T-helper 2 cell (primary cell): ENCODE data around the gene ERN1.
A peak's percentile ranks its signal among the peaks of the same experiment; 100 is the strongest.

Experiments used
- DNase-seq, 5 experiments: peaks; one replicate each; pipeline versions ENCODE4 v3.0.0 to v3.0.0-alpha.2; 2012 to 2022

ERN1 gene

DNA sequence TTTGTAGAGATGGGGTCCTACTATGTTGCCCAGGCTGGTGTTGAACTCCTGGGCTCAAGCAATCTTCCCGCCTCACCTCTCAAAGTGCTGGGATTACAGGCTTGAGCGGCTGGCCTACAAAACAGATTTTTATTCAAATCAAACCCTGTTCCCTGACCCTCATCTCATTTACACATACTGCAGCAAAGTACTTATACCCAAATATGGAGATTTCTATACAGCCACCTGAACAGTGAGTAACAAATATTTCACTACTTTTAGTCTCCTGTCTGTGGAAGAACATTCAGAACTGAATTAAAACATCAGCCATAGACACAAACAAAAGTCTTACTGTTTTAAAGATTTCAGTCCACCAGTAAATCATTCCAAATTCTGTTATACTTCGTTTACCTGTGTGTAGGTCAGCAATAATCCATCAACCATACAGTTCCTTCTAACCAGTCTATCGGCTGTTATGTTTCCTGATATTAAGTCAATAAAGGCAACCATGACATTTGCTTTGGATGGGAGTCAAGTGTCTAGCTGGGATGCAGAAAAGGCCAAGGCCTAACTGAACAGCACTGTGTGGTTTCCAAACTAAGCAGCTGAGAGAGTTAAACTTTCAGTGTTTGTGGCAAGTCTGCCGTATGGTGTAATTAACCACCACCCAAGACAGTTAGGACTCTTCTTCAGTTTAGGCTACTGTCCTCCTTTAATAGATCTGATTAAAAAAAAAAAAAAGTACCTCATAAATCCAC, 22.3 kb downstream of the ERN1 start:
- peak in 1 of 5 experiments; percentile 52 for DNase-seq

DNA sequence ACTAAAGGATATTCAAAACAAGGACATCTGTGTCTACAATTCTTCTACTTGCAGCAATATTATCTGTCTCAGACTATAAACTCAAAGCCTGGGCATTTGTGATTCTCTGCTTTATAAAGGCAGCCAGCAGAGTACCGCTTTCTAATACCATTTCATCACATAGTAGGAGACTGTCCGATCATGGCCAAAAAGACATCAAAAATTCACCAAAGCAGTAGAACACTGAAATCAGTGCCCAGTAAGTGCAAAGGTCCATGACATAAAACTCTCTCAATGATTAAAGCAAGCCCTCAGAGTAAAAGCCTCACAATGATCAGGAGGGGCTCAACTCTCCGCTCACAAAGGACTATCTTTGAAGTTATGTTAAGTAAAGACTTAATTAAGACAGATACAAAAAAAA, 23.0 kb downstream of the ERN1 start:
- DNase-seq = no peak

GRCh38 chr17:64103391-64104364, 26.3 kb downstream of the ERN1 start:
- no peak for DNase-seq

DNA sequence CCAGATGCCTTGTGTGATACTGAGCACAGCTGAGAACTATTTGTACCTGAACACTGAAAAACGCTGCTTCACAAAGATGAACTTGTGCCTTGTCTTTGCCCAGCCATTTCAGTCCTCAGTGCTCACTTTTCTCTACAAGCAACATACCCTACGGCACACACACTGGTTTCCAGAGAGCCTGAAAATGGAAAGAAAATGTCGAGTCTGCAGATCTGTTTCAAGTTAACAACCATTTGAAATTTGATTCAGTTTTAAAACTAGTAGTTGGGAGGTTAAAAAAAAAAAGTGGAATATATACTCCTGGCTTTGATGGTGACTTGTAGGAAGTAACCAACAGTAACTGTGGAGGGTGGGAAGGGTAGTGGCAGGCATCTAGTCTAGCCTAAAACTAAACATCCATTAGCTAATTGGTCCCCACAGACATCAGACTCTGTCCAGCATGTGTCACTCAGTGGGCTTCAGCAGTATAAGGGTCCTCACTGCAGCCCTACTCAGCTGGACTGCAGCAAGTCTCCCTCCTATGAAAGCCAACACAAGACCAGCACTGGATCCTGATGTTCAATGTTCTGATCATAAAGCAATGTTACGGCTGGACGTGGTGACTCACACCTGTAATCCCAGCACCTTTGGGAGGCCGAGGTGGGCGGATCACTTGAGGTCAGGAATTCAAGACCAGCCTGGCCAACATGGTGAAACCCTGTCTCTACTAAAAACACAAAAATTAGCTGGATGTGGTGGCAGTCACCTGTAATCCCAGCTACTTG, 27.1 kb downstream of the ERN1 start:
- no peak for DNase-seq

GRCh38 chr17:64099543-64099942, 30.4 kb downstream of the ERN1 start:
- DNase-seq = no peak

- DNase-seq = no peak
Measured at GRCh38 chr17:64097196-64097936, 32.6 kb downstream of the ERN1 start.

DNA sequence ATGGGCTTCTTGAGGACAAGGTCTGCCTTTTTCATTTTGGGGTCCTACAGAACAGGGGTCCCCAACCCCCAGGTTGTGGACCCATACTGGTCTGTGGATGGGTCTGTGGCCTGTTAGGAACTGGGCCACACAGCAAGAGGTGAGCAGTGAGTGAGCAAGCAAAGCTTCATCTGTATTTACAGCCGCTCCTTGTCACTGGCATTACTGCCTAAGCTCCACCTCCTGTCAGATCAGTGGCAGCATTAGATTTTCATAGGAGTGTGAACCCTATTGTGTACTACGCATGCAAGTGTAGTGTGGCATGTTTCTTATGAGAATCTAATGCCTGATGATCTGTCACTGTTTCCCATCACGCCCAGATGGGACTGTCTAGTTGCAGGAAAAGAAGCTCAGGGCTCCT, 33.9 kb downstream of the ERN1 start:
- no peak for DNase-seq

GRCh38 chr17:64095144-64095882, 34.6 kb downstream of the ERN1 start:
- DNase-seq = no peak

DNA sequence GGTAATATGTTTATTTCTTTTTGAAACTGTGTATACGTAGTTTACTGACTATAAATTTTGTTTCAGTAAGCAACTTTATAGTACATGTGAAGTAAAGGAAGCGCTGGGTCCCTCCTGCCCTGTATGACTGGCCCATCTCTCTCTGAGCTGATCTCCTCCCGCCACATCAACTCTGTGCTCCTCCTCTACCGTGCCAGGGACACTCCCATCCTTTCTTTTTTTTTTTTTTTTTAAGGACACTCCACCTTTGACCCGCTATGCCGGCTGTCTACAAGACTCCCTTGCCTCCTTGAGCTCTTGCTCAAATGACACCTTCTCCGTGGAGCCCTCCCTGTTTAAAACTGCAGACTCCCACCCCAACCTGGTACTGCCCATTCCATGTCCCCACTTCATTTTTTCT, 35.5 kb downstream of the ERN1 start:
- no peak for DNase-seq

DNA sequence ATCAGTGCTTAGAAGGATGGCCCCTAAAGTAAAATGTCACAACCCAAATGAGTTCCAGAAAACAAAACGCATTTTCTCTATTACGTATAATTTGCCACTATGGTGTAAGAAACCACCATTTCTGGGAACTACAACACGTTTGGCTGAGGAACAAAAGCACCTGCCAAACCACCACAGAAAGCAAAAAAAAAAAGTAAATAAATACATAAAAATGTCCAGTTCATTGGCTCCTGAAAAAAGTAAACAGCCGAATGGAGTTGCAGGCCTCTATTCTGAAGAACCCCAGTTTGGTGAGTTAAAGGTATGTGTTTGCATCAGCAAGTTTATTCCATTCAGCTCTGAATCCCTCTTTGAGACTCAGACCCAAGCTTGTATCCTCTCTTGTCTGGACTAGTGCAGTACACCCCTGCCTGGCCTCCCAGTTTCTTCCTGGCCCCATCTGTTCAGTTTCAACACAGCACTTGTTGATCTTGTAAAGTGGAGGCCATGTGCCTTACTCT, 36.9 kb downstream of the ERN1 start:
- DNase-seq = peak in 1 of 5 experiments; percentile 58

DNA sequence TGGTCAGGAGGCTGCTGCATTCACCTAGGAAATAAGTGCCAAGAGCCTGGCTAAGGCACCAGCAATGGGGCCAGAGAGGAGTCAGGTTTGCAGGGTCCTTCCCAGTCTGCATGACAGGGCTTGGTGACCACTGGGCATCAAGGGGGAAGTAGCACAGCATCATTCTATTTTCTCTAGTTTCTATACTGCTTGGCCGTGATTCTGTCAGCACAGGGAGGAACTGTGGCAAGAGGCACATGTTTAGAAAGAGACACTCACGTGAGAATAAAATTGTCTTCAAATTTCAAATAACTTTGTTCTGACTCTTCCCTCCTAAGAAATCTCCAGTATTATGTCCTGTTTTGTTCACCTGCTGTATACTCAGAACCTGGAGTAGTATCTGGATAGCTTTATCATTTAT, 37.8 kb downstream of the ERN1 start:
- DNase-seq = no peak

GRCh38 chr17:64091571-64091970, 38.4 kb downstream of the ERN1 start:
- DNase-seq = no peak

- DNase-seq = peak in 1 of 5 experiments; percentile 84
Measured at GRCh38 chr17:64091116-64091515, 38.8 kb downstream of the ERN1 start.

GRCh38 chr17:64090144-64090543, 39.8 kb downstream of the ERN1 start:
- DNase-seq = no peak

DNA sequence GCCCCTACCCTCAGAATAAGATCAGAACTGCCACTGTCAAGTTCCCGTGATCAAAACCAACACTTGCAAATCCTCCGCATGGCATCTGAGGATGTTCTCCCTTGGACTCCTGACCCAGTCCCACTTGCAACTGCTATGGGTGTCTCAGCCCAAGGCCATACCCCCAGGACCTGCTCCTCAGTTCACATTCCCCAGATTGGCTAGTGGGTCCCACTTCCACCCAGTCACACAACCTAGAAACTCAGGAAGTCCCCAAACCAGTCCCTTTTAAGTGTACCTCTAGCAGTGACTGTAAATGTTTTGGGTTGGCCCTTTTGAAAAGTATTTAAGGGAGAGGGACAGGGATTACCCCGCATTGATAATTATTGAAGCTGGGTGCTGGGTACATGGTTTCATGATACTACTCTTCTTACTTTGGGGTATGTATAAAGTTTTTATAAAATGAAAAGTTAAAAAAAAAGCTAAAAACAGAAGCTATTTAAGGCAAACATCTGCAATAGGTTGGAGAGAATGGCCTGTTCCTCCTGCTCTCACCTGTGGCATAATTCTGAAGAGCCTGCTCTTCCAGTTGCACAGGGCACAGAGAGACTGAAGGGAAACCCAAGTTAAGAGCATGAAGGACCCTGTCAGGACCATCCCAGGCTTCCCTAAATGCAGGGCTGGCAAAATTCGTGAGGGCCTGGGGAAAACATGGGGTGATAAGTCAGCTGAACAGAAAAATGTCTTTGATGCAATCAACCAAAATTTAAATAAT, 42.5 kb downstream of the ERN1 start:
- DNase-seq = no peak

- DNase-seq = no peak
Measured at GRCh38 chr17:64085650-64086005, 44.3 kb downstream of the ERN1 start.

GRCh38 chr17:64084940-64085649, 44.8 kb downstream of the ERN1 start:
- DNase-seq = no peak

- peak in 1 of 5 experiments; percentile 49 for DNase-seq
Measured at GRCh38 chr17:64084086-64084939, 45.6 kb downstream of the ERN1 start.

GRCh38 chr17:64083563-64084085, 46.3 kb downstream of the ERN1 start:
- DNase-seq = no peak
